IPS DF 6.9 (cell line): ENCODE data around the gene CEP295NL.
"Not testable (repeated sequence)": the region's sequence is repeated elsewhere in the genome, so short reads cannot be mapped to it uniquely, and the experiment has no call there.

ENCODE experiments used
- DNase-seq: peaks from one replicate; pipeline ENCODE4 v3.0.0-alpha.2; 2013; ENCODE audit warnings: low read depth, low spot score
- H3K27ac ChIP-seq: one replicate; pipeline ENCODE4 v1.5.1; 2013; ENCODE audit warnings: low read length, control low read depth
- H3K27me3 ChIP-seq: 2 replicates; pipeline ENCODE4 v1.6.1; 2013; ENCODE audit warnings: mild to moderate bottlenecking, low read length; ENCODE audit not compliant: control insufficient read depth, insufficient read depth
- H3K36me3 ChIP-seq: 2 replicates; pipeline ENCODE4 v1.6.1; 2013; ENCODE audit warnings: low read length; ENCODE audit not compliant: control insufficient read depth, insufficient read depth
- H3K4me1 ChIP-seq: 2 replicates; pipeline ENCODE4 v1.6.1; 2013; ENCODE audit warnings: low read length; ENCODE audit not compliant: control insufficient read depth, insufficient read depth
- H3K4me3 ChIP-seq: 2 replicates; pipeline ENCODE4 v1.5.1; 2013; ENCODE audit warnings: mild to moderate bottlenecking, low read length
- H3K9me3 ChIP-seq: 2 replicates; pipeline ENCODE4 v1.6.1; 2013; ENCODE audit warnings: low read length, inconsistent platforms; ENCODE audit not compliant: control insufficient read depth, insufficient read depth
- WGBS: extraction: QIAGEN DNeasy Blood & Tissue Kit; methylation state at CpG from one replicate; pipeline ENCODE4 v1.1.7; 2013; ENCODE audit warnings: mixed read lengths, missing lambda C conversion rate; ENCODE audit not compliant: insufficient read length, insufficient coverage; 5-methylcytosine and 5-hydroxymethylcytosine counted together

The CEP295NL gene

DNA sequence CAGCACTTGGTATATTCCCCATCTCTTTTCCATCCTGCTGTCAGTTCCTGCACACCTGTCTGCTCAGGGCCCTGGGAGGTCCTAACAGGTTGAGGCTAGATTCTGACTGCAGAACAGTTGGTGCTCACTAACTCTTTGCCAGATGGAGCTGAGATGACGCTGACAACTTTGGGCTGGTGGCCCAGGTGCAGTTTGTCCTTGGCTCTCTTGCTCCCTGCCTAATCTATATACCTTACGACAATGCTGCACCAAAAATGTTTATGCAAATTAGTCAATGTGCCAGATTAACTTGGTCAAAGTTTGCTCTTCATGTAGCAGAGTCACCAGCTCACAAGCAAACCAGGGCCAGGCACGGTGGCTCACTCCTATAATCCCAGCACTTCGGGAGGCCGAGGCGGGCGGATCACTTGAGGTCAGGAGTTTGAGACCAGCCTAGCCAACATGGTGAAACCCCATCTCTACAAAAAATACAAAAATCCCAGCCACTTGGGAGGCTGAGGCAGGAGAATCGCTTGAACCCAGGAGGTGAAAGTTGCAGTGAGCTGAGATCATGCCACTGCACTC lies 26.0 kb downstream of the CEP295NL start:
- not testable (repeated sequence) for DNase-seq, H3K4me3 ChIP-seq, H3K9me3 ChIP-seq, H3K27me3 ChIP-seq, H3K27ac ChIP-seq, H3K36me3 ChIP-seq, H3K4me1 ChIP-seq
- no CpG with 5 or more reads among the region's 8 CpGs for WGBS

DNA sequence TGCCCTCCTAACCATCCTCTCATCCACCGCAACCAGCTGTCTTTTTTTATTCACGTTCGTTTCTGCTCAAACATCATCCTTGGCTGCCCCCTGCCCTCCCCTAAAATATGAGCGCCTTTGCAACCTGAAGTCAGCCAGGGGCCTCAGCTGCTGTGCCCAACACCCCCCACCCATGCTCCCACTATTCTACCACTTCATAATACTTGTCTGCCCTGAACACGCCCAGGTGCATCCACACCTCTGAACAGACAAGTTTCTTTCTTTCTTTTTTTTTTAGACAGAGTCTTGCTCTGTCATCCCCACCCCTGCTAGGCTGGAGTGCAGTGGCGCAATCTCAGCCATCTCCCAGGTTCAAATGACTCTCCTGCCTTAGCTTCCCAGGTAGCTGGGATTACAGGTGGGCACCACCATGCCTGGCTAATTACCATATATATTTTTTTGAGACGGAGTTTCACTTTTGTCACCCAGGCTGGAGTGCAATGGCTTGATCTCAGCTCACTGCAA lies 26.9 kb downstream of the CEP295NL start:
- H3K9me3 ChIP-seq, result no peaks in the 10 kb centered on the region
- H3K4me3 ChIP-seq, result no peak overlapping the region
- no peaks in the 10 kb centered on the region for H3K36me3 ChIP-seq
- no peaks in the 10 kb centered on the region for H3K27me3 ChIP-seq
- WGBS, result no CpG with 5 or more reads among the region's 7 CpGs
- DNase-seq, result no peak
- H3K4me1 ChIP-seq, result no peaks in the 10 kb centered on the region
- no peak overlapping the region for H3K27ac ChIP-seq

DNA sequence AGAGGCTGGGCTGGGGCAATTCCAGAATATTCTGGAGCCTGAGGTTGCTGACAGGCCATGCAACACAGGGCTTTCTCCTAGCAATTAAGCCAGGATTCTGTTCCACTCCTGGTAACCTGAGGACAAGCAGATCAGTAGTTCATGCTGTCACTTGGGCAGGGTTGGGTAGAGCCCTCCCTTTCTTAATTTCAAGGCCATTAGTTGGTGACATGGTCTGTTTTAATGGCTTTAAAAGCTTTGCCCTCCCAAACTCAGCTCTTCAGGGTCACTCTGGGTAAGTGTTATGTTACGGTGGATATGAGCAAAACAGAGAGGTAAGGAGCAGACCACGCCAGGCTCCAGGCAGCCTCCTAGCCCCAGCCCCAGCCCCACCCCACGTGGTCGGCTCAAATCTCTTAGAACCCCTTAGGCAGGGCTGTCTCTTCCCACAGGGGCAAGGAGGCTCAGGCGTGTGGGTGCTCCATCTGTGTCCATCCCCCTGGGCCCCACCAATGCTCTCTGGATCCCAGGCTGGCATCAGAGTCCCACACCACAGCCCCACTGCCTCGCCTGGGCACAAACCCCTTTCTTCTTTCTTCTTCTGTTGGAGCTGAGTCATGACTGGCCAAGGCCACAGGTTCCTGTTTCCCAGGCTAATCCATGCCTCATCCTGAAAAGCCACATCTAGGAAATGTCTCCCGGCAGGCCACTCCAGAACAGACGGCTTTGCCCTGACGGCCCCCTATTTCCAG lies 27.5 kb downstream of the CEP295NL start:
- no CpG with 5 or more reads among the region's 9 CpGs for WGBS
- H3K27ac ChIP-seq, result no peak overlapping the region
- no peaks in the 10 kb centered on the region for H3K36me3 ChIP-seq
- DNase-seq, result no peak
- no peaks in the 10 kb centered on the region for H3K9me3 ChIP-seq
- no peaks in the 10 kb centered on the region for H3K27me3 ChIP-seq
- H3K4me1 ChIP-seq, result no peaks in the 10 kb centered on the region
- no peak overlapping the region for H3K4me3 ChIP-seq

DNA sequence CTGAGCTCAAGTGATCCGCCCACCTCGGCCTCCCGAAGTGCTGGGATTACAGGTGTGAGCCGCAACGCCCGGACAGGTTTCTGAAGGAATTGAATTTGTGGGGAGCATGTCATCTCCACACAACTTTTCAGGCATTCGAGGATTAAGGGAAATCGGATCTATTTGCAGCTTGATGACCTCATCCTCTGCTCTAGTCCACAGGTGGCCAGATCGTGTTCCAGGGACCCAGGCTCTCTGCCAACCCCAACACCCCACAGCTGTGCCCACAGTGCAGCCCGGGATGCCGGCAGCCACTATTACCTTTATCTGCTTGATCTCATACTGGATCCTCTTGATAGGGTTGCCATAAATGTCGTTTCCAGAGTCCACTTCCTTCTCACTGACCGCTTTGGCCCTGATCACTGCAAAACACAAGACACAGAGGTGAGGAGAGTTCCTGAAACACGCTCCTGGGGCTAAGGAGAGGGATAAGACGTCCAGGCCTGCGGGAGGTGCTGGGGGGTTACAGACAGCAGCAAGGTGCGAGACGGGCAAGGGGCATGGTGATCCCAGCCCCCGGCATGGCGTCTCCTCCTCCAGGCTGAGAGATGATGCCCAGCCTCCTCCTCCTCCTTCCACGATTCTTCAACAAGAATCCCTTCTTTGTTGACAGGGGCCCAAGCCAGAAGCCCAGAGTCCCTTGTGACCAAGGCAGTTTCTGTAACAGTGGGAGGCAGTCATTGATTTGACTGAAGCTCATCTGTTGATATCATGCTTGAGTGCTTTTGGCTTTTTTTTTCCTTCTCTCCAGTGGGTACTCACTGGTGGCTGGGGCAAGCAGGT lies 29.3 kb downstream of the CEP295NL start:
- H3K4me3 ChIP-seq, result no peak overlapping the region
- H3K27me3 ChIP-seq, result no peaks in the 10 kb centered on the region
- H3K4me1 ChIP-seq, result no peaks in the 10 kb centered on the region
- DNase-seq, result no peak
- WGBS, result no CpG with 5 or more reads among the region's 21 CpGs
- H3K36me3 ChIP-seq, result peaks cover under 1% of the 10 kb centered on the region; the same call in 1 of the 2 replicates
- no peak overlapping the region for H3K27ac ChIP-seq
- H3K9me3 ChIP-seq, result no peaks in the 10 kb centered on the region

DNA sequence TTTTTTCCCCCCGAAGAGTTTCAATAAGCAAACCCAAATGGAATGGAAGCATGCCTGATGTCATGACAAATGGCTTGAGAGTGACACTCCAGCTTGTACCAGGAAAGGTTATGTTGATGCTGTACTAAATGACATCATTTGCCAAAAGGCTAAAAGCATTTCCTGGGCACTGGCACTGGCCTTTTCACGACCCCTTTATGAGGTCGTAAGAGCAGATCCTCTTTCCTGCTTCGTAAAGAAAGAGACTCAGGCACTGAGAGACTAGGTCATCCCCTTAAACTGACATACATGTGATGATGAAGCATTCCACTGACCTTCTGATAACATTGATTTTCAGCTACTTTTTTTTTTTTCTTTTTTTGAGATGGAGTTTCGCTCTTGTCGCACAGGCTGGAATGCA lies 30.5 kb downstream of the CEP295NL start:
- no peak for DNase-seq
- H3K4me3 ChIP-seq, result no peak overlapping the region
- no peaks in the 10 kb centered on the region for H3K27me3 ChIP-seq
- WGBS, result no CpG with 5 or more reads among the region's 6 CpGs
- no peak overlapping the region for H3K27ac ChIP-seq
- H3K36me3 ChIP-seq, result peaks cover 2% of the 10 kb centered on the region; the same call in 1 of the 2 replicates
- no peaks in the 10 kb centered on the region for H3K9me3 ChIP-seq
- H3K4me1 ChIP-seq, result no peaks in the 10 kb centered on the region

DNA sequence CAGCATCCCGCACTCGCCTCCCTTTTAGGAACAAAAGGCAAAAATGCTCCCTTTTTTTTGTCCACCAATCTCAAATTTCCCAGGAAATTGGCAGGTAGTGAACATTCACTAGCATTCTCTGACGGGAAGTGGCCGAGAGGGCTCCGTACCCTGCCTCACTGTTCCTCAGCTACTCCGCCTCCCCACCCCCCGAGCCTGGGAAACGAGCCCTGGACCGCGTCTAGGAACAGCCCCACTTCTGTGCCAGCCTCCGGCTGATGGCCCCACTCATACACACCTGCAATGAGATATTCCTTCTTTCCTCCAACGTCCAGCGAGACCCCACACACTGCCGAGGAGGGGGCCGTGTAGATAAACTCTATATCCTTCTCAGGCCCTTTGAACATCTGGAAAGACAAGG lies 32.4 kb downstream of the CEP295NL start:
- no peaks in the 10 kb centered on the region for H3K9me3 ChIP-seq
- peaks cover 2% of the 10 kb centered on the region; the same call in 1 of the 2 replicates for H3K36me3 ChIP-seq
- no peaks in the 10 kb centered on the region for H3K27me3 ChIP-seq
- H3K27ac ChIP-seq, result no peak overlapping the region
- no CpG with 5 or more reads among the region's 15 CpGs for WGBS
- H3K4me1 ChIP-seq, result 0 out of 2 replicates have a peak, but pooled peaks cover 2% of the 10 kb centered on the region
- H3K4me3 ChIP-seq, result no peak overlapping the region
- DNase-seq, result no peak

DNA sequence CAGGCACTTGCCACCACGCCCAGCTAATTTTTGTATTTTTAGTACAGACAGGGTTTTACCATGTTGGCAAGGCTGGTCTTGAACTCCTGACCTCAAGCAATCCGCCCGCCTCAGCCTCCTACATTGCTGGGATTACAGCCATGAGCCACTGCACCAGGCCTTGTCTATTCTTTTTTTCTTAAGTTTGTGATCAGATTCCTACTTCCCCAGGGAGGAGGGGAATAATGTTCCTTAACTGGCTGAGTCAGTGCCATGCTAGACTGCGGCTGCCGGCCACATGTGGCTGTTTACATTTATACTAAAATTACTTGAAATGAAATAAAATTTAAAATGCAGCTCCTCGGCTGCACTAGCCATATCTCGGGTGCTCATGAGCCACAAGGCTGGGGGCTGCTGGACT lies 34.6 kb downstream of the CEP295NL start:
- no peak overlapping the region for H3K4me3 ChIP-seq
- H3K4me1 ChIP-seq, result 0 out of 2 replicates have a peak, but pooled peaks cover 2% of the 10 kb centered on the region
- WGBS, result no CpG with 5 or more reads among the region's 7 CpGs
- no peaks in the 10 kb centered on the region for H3K27me3 ChIP-seq
- no peak for DNase-seq
- no peaks in the 10 kb centered on the region for H3K9me3 ChIP-seq
- no peak overlapping the region for H3K27ac ChIP-seq
- peaks cover 2% of the 10 kb centered on the region; the same call in 1 of the 2 replicates for H3K36me3 ChIP-seq

DNA sequence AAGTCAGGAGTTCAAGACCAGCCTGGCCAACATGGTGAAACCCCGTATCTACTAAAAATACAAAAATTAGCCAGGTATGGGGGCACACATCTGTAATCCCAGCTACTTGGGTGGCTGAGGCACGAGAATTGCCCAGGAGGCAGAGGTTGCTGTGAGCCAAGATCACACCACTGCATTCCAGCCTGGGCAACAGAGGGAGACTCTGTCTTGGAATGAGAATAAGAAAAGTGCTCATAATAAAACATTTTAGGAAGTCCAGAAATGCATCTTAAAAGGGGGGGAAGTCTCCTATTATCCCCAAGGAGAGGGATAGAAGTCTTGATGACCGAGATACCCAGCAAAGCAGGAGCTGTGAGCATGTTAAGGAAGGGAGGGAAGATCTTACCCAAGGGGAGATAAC lies 36.0 kb downstream of the CEP295NL start:
- not testable (repeated sequence) for DNase-seq, H3K4me1 ChIP-seq, H3K27me3 ChIP-seq, H3K27ac ChIP-seq, H3K36me3 ChIP-seq, H3K9me3 ChIP-seq, H3K4me3 ChIP-seq
- no CpG with 5 or more reads among the region's 3 CpGs for WGBS

DNA sequence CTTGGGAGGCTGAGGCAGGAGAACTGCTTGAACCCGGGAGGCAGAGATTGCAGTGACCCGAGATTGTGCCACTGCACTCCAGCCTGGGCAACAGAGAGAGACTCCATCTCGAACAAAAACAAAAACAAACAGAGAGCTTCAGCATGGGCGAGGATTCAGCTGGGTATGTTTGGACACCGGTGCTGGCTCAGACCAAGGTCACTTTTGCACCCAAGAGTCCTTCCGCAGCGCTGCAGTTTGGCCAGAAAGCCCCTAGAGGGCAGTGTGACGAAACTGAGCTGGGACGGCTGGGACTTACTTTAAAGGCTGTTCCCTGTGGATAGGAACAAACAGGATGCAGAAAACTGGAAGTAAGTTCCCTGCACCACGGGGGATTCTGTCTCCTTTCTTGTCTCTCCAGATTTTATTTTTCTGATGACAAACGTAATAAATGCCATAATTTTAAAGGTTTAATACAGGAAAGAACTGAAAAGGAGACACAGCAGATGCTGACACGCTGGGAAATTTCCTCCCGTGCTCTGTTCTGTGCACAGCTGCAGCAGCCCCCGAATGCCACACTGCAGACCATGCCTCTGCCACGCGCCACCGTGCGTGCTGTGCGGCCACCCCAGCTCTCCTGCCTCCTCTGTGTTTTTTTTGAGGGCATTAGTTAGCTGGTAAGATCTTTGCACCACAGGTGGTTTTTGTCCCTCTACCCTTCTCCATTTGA lies 37.2 kb downstream of the CEP295NL start:
- WGBS, result no CpG with 5 or more reads among the region's 19 CpGs
- no peaks in the 10 kb centered on the region for H3K9me3 ChIP-seq
- H3K36me3 ChIP-seq, result peaks cover 2% of the 10 kb centered on the region; the same call in 1 of the 2 replicates
- no peak overlapping the region for H3K4me3 ChIP-seq
- H3K27me3 ChIP-seq, result no peaks in the 10 kb centered on the region
- peak; percentile 54 for DNase-seq
- 0 out of 2 replicates have a peak, but pooled peaks cover 2% of the 10 kb centered on the region for H3K4me1 ChIP-seq
- H3K27ac ChIP-seq, result no peak overlapping the region

DNA sequence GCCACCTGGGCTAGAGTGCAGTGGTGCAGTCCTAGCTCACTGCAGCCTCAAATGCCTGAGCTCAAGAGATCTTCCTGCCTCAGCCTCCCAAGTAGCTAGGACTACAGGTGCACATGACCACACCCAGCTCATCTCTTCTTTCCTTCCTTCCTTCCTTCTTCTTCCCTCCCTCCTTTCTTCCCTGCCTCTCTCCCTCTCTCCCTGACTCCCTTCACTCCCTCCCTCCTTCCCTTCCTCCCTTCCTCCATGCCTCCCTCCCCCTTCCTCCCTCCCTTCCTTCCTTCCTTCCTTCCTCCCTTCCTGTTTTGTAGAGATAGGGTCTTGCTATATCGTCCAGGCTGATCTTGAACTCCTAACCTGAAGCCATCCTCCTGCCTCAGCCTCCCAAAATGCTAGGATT lies 38.9 kb downstream of the CEP295NL start:
- Histone ChIP-seq H3K4me1 (0 out of 2 replicates have a peak, but pooled peaks cover 2% of the 10 kb centered on the region), H3K9me3 (no peaks in the 10 kb centered on the region), H3K27me3 (no peaks in the 10 kb centered on the region), H3K27ac (no peak overlapping the region), H3K4me3 (no peak overlapping the region), H3K36me3 (peaks cover 2% of the 10 kb centered on the region; the same call in 1 of the 2 replicates)
- no peak for DNase-seq
- no CpG with 5 or more reads among the region's 1 CpG for WGBS
